GM19240 (cell line): Measurements from ENCODE around the gene MYLK.

Experiments
- DNase-seq: peaks from one replicate; pipeline ENCODE4 v3.0.0; 2011; ENCODE audit warnings: low spot score; ENCODE audit not compliant: insufficient read length

The MYLK gene

DNA sequence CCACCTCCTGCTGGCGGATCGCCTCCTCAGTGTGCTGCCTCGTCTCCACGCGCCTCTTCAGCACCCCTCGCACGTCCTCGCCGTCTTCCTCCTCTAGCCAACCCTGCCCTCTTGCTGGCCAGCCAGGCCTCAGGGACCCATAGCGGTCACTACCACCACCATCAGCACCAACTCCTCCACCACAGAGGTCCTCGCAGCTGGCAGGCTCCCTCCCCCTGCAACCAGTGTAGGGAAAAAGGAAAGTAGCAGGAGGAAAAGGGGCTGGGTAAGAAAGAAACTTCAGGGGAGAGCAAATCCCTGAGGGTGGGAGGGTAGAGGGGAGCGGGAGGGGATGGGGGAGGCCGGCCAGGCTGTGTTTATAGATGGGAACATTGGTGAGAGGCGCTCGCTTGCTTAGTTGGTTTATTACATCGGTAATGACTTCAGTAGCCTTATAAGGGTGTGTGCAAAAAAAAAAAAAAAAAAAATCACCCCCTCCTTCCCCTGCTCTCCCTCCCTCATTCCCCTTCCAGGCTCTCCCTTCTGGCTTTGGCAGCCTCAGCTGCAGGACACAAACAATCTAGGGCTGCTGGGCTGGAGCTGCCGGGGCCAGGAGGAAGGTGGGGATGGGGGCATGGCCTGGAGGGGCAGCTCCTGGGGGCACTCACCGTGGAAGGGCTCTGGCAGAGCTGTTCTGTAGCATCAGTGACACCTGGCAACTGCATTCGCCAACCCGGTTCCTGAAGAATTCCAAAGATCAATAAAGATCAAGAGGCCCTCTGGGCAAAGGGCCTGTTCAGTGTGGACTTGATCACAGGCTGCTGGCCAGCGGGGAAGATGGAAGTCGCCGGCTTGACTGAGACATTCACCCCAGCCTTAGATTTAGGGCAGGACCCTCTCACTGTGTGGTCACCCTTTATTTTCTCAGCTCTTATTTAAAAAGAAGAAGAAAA is 183.1 kb downstream of the MYLK start:
- no peak for DNase-seq

DNA sequence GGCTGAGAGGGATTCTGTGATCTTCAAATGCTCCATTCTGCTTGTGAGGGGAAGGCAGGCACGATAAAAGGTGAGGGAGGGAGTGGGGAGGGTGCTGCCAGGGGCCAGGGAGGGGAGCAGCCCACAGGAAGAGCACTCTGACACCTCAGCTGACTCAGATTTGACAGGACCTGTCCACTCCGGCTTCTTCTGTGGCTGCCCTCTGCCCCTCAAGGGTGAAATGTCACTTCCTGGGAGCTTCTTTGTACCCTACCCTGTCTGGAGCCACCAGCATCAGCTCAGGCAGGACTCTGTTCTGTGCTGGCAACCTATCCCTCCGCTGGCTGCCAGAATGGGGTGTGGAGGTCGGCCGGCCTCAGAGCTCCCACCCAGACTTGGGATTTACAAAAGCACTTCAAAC is 185.3 kb downstream of the MYLK start:
- no peak for DNase-seq

DNA sequence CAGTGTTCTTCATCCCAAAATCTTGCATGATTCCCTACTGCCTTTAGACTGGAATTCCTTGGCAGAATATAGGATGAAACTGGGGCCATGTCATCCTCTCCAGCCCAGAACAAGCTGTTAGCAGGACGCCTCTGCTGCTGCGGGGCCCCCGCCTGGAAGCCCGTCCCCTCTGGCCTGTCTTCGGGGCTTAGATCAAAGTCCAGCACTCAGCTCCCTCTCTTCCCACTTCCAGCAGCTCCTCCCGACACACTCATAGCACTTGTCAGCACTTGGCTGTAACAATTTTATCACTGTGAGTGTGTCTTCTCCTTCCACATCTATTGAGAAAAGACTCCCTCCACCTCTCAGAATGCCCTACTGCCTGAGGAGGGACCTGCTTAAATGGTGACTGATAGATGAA is 187.3 kb downstream of the MYLK start:
- DNase-seq: no peak

DNA sequence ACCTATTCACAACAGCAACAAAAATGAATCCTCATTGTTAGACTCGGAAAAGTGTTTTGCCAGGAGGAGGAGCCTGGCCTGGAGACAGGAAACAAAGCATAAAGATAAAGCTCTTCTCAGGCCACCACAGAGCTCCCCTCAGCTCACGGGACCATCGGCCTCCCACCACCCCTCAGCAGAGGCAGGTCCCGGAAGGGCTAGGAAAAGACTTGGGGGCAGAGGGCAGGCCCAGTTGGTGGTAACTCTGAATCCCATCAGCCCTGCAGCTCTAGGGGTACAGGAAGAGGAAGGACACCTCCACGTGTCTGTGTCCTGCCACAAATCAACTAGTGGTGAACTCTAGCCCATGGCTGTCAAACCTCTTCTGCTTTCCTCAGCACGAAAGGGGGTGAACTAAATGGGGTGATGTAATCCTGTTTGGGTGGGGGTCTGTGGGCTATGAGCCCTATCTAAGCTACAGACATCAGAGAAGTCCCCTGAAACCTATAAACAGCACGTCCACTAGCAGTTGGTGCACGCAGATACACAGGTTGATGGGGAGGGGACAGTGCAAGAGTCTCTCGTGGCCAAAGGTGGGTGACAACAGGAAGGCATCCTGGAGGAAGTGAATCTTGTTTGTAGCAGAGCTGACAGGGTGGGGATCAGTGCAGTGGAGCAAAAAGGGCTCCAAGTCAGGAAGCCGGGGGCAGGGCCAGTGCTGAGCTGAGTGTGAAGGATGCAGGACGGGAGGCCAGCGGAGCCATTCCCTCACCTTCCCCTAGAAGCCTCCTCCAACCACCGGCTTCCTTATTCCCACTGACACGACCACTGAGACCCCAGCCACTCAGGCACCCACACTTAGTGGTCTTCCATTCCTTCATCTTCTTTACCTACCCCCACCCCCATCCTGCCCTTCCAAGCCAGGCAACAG is 188.1 kb downstream of the MYLK start:
- no peak for DNase-seq

DNA sequence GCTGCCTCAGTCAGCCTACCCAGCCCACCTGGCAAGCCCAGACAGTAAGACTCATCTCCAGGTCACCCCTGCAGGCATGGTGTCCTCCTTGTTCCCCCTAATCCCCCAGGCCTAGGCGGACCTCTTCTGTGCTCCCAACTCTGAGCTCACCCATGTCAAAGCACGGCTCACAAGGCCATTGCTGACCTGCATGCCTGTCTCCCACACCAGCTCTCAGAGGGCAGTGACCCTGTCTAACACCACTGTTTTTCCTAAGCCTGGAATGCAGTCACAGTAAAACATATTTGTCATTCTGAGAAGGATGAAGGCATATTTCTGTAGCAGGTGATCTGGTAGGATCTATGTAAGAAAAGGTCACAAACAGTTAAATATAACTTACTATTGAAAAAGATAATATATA is 189.0 kb downstream of the MYLK start:
- DNase-seq: no peak

DNA sequence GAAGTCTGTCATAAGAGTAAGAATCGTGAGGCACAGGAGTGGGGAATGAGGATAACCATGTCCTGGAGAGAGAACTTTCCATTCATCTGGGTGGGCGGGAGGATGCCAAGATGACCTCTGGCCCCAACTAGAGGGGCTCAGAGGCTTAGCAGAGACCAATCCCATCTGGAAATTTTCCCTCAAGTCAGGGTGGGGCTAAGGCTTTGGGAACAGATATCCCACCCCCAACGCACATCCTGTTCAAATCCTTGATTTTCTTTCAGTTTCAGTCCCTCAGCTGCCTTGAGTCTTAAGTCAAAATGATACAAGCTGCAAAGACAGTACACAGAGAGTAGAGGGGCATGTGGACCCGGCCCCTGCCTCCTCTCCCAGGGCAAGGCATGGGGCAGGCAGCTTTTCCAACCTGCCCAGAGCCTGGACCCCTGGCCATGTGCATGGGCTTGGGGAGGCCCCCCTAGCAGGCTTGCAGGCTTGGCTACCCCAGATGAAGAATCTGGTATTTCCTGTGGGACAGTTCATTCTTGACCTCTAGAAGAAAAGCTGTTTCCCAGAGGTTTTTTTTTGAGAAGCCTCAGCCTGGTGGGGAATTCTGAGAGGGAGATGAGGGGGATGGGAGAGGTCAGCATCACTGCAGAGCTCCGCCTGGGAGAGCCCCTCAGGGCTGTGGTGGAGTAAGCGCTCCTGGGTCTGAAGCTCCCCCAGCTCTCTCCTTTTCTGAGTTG is 189.6 kb downstream of the MYLK start:
- DNase-seq: no peak

DNA sequence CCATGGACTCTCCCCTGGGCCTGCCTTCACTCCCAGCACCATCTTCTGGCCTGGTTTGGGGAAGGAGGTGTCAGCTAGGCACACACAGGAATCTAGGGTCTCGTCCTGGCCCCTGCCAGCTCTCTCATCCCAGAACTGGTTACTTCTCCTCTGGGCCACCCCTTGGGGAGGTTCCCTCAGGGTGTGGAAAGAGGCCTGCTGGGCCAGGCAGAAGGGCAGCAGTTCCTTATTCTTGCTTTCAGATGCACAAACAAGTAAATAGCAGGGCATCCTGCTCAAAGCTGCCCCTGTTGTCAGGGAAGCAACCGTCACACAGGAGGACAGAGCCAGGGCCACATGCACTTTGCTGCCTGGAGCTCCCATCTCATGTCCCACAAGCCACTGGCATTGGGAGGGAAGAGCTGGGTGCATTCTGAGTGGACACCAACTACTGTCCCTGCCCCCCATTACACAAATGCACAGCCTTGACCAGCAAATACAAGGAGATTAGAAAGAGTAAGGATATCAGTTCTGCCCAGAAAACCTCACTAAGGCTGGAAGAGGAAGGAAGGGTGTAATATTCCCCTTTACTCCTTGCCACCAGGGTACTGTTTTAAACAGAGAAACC is 190.4 kb downstream of the MYLK start:
- no peak for DNase-seq

DNA sequence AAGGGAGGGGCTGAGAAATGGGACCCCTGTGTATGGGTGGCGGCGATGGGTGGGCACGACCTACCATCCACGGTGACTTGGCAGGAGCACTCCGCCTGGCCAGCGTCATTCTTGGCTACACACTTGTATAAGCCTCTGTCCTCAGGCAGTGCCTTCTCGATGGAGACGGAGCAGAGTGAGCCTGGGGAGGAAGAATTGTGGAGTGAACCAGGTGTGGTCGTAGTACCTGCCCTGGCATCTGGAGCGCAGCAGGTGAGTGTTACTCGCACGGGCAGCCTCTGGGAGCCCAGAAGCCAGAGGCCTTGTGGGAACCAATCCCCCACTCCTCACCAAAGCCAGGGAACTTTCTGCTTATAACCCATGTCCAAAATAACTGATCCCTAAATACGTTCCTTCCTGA is 191.5 kb downstream of the MYLK start:
- no peak for DNase-seq

DNA sequence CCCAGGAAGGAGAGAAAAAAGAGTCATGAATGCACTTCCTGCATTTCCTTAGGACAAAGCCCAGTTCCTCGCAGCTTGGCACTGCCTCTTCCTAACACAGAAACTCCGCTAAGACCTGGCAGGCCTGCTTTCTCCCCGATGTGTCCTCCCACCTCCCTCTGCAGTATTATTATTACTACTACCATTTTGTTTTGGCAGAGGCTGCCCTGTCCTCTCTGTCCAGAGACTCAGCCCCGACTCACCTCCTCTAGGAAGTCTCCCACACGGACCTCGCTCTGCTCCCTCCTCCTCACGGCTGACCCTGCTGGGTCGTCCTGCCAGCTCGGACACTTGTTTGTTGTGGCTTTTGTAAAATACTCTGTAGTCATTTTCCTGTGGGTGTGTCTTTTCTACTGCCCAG is 192.1 kb downstream of the MYLK start:
- DNase-seq: no peak

DNA sequence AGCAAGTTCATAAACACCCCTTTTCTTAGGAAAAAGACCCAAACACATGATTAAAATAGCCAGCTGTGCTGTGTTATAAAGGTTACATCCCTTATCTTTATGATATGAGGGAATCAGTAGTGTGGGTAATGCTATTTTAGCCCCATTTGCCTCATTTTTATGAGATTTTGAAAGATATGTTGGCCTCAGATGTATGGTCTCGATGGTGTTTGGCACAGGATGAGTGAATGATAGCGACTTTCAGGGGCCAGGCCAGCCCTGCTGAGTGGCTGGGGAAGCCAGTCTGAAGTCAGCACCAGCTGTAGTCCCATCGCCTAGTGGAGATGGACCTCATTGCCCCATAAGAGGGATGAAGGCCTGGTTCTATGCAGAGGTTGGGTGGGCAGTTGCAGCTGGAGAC is 194.3 kb downstream of the MYLK start:
- DNase-seq: no peak

DNA sequence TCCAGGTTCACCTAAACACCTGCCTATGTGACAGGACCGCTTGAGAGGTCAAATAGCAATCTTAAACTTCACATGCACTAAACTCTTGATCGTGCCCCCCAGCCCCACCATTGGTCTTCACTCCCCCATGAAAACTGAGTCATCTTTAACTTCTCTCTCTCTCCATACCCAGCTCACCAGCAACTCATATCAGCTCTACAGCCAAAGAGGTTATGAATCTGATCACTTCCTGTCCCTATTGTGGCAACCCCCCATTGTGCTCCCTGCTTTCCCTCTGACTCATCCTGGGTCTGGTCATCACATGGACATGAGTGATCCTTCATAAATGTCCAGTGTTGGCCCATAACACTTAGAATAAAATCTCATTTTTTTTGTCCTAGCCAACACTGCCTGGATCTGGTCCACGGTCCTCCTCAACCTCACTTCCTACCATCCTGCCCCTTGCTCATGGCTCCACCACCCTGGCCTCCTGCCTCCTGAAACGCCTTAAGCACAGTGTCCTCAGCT is 195.8 kb downstream of the MYLK start:
- DNase-seq: no peak

DNA sequence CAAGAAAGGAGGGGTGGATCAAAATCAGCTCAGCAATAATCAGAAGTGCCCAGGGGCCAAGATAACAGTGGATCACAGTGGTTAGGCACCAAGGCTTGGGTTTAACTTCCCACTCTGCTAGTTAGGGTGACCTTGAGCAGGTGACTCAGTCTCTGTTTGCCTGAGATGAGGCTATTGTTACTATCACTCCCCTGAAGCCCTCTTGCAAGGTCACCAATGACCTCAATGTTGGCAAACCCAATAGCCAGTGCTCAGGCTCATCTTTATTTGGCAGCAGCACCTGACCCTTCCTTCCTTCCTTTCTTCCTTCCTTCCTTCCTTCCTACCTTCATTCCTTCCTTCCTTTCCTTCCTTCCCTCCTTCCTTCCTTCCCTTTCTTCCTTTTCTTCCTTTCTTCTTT is 196.8 kb downstream of the MYLK start:
- DNase-seq: no peak

DNA sequence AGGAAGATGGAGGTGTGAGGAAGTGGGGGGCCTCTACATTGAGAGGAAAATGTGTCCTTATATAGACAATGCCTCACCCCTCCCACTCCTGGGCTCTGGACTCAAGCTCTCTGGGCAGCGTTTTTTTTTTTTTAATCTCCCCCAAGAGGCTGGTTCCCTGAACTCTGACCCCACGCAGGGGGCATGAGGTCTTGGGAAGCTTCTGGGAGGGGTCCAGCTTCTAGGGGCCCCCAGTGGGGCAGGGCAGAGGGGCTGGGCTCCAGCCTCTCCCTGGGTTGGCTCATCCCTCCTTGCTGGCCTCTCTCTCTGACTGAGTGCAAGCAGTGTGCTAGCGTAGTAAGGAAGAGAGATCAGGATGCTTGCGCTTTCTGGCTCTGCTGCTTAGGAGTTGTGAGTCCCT is 197.9 kb downstream of the MYLK start:
- no peak for DNase-seq

DNA sequence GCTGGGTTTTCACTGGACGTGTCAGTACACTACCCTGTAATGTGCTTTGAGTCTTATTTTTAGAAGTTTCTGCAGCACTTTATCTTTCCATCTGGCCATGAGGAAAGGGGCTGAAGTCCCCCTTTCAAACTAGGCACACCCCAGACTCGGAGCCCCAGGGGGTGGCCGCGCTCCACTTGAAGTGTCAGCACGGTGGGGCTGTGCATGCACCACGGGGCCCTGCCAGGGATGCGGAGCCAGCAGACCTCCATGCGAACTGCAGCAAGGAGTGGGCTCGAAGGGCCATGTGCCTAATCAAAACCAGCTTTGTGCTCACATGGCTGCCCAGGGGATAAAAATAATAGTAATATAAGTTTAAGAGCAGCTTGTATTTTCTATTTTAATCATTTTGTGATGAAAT is 198.4 kb downstream of the MYLK start:
- DNase-seq: no peak

DNA sequence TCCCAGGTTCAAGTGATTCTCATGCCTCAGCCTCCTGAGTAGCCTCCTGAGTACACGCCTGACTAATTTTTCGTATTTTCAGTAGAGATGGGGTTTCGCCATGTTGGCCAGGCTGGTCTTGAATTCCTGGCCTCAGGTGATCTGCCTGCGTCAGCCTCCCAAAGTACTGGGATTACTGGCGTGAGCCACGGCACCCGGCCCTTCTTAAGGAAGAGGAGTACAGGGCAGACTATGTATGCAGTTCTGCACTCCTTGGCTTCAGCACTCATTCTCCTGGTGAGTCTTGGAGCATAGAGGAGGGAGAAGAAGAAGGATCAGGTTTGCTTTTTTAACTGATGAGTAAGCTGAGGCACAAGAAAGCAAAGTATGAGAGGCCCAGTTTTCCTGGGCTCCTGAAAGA is 199.5 kb downstream of the MYLK start:
- DNase-seq: no peak

DNA sequence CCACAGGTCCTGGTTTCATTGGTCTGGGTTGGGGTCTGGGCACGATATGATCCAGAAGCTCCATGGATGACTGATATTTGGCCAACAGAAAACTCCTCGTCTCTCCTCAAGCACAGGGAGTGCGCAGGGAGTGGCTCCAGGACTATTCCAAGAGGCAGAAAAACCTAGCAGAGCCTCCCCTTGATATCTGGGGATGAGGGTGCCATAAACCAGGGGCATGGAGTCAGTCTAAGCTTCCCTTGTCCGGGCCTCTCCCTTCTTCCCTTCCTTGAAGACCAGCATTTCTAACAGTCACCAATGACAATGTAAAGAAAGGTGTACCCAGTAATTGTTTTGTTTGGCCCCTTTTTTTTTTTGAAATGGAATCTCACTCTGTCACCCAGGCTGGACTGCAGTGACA is 199.9 kb downstream of the MYLK start:
- DNase-seq: no peak

DNA sequence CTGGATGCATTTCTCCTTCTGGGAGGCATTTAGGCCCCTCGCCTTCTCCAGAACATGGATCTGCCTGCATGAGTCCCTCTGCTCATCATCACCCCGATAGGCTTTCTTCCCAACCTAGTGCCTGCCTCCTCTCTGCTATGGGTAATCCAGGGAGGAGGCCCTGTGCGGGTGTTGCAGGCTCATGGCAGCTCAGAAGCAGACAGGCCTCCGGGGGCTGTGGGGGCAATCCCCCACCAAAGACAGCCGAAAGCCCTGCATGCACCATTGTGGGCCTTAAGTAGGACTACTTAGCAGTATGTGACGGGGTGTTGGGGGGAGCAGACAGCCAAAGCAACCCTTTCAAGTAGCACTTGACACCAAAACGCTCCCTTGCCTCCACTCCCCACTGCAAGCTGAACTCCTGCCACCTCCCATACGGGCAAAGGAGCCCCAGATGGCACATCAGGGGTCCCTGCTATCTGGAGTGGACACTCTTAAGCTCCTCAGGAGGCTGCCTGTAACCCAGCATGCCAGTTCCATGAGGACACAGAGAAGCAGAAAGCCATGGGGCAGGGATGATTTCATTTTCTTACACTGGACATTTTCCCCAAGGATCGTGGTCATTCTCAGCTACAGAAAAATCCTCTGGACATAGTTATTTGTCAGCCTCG is 200.5 kb downstream of the MYLK start:
- DNase-seq: no peak

DNA sequence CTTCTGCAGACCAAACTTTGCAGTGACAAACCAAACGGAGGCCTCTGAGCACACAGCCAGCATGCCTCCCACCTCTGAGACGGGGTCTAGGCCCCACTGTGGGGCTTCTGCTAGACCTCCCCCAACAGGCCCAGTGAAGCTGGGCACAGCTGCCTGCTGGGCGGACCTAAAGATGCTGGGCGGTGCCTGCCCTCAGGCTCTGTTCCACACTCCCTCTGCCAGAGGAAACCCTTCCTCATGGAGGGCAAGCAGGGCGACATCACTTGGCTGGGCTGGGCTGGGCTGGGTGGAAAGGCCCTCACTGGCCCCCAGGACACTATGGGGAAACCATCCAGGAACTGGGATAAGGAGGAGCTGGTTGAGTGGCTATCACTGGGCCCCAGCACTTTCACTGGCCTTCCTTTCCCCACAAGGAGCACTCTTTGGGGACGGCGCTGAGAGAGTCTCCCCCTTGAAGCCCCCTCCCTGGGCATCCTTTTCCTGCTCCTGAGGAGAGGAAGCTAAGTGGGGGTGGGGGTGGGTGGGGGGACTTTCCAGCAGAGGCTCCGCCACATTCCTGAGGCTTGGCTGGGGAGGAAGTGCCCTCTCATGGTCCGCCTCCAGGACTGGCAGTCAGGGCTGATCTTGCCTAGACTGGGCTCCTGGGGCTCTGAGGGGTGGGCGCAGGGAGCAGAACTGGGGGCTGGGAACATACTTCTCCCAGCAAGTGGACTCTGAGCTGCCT is 201.2 kb downstream of the MYLK start:
- no peak for DNase-seq

DNA sequence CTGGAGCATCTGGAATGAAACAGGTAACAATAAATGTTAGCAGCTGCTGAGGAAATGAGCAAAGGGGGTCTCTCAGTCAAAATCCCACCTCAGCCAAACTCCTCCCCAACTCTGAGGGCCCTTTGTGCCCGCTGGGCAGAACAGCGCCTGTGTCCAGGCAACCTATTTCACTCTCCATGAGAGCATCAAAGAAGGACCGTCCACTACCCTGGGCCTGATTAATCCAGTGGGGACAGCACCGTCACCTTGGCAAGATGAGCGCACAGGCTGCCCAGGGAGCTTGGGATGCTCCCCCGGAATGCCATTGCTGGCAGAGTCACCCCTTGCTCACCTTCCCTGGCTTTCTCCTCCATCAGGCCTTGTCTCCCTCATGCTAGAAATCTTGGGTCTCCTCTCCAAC is 201.8 kb downstream of the MYLK start:
- DNase-seq: no peak
